ENCODE measurements around the gene N4BP3. TPM values are rescaled to one million over a fixed set of nuclear protein-coding genes. Genes with fewer than 3 reads are reported as not detected.
A peak's percentile ranks its signal among the peaks of the same experiment; 100 is the strongest.

The N4BP3 gene
- total RNA-seq, 1 donor from 2014 or later = 22.2 TPM

GRCh38 chr5:178147406-178147805, 34.1 kb downstream of the N4BP3 start:
- no peak for DNase-seq (ENCODE audit: low read depth in 2 of 2)

- no peak for DNase-seq (ENCODE audit: low read depth in 2 of 2)
Observed at GRCh38 chr5:178149199-178149932, 36.0 kb downstream of the N4BP3 start.

- DNase-seq (ENCODE audit: low read depth in 2 of 2) = no peak
Observed at GRCh38 chr5:178150977-178151734, 37.8 kb downstream of the N4BP3 start.

- no peak for DNase-seq (ENCODE audit: low read depth in 2 of 2)
Observed at GRCh38 chr5:178152491-178153444, 39.4 kb downstream of the N4BP3 start.

- peak; percentile 98 to 99 for DNase-seq (ENCODE audit: low read depth in 2 of 2)
Observed at GRCh38 chr5:178153530-178154340, 40.4 kb downstream of the N4BP3 start, which contains the start of gene NHP2. NHP2 (minus strand) TSS chr5:178153885; CDS start chr5:178153817, 68 bp downstream.

GRCh38 chr5:178155065-178155464, 41.7 kb downstream of the N4BP3 start:
- DNase-seq (ENCODE audit: low read depth in 2 of 2) = no peak

GRCh38 chr5:178160176-178160575, 46.8 kb downstream of the N4BP3 start:
- no peak for DNase-seq (ENCODE audit: low read depth in 2 of 2)

GRCh38 chr5:178162481-178162880, 49.1 kb downstream of the N4BP3 start:
- no peak for DNase-seq (ENCODE audit: low read depth in 2 of 2)

- DNase-seq (ENCODE audit: low read depth in 2 of 2) = peak; percentile 47 to 71
Observed at GRCh38 chr5:178163772-178164735, 50.7 kb downstream of the N4BP3 start.

GRCh38 chr5:178165581-178165980, 52.2 kb downstream of the N4BP3 start:
- DNase-seq (ENCODE audit: low read depth in 2 of 2) = no peak

- no peak for DNase-seq (ENCODE audit: low read depth in 2 of 2)
Observed at GRCh38 chr5:178170455-178170854, 57.1 kb downstream of the N4BP3 start.

- no peak for DNase-seq (ENCODE audit: low read depth in 2 of 2)
Observed at GRCh38 chr5:178174456-178174855, 61.1 kb downstream of the N4BP3 start.

Other genes with a start within 250 kb of the N4BP3 start
- gene PROP1, start 117.3 kb upstream of the N4BP3 start, total RNA-seq = not detected in 2 replicates
- gene RMND5B, start 17.5 kb downstream of the N4BP3 start, total RNA-seq = 29.4 and 33.6 TPM in 2 replicates
- 106 and 132 TPM in 2 replicates for gene NHP2, start 40.4 kb downstream of the N4BP3 start, total RNA-seq
- not detected in 2 replicates for gene GMCL2, start 73.8 kb downstream of the N4BP3 start, total RNA-seq
- 37.5 and 46.4 TPM in 2 replicates for gene HNRNPAB, start 91.0 kb downstream of the N4BP3 start, total RNA-seq
- gene PHYKPL, start 119.3 kb downstream of the N4BP3 start, total RNA-seq = 28.4 and 45.5 TPM in 2 replicates